Mesodermal cell (in vitro differentiated cells): ENCODE measurements around the gene BLCAP. TPM values are rescaled to one million over a fixed set of nuclear protein-coding genes. Genes with fewer than 3 reads are reported as not detected.
"Not testable (repeated sequence)": the region's sequence is repeated elsewhere in the genome, so short reads cannot be mapped to it uniquely, and the experiment has no call there.

Source experiments
- H3K27ac ChIP-seq: 2 replicates; pipeline ENCODE4 v1.7.0; 2013; ENCODE audit warnings: mild to moderate bottlenecking, low read depth, low read length, moderate library complexity; ENCODE audit not compliant: severe bottlenecking
- H3K36me3 ChIP-seq: 2 replicates; pipeline ENCODE4 v1.7.1; 2013; ENCODE audit warnings: mild to moderate bottlenecking, low read length, moderate library complexity; ENCODE audit not compliant: control insufficient read depth, insufficient read depth
- H3K4me1 ChIP-seq: one replicate; pipeline ENCODE4 v1.7.1; 2013; ENCODE audit warnings: mild to moderate bottlenecking, low read length; ENCODE audit not compliant: insufficient read depth, control insufficient read depth, poor library complexity, severe bottlenecking
- H3K4me3 ChIP-seq: 2 replicates; pipeline ENCODE4 v1.7.0; 2013; ENCODE audit warnings: low read length, control low read depth, mild to moderate bottlenecking; ENCODE audit not compliant: insufficient read depth, poor library complexity, severe bottlenecking; ENCODE audit errors: extremely low read depth
- H3K9me3 ChIP-seq: 2 replicates; pipeline ENCODE4 v1.7.1; 2013; ENCODE audit warnings: mild to moderate bottlenecking, low read length, moderate library complexity; ENCODE audit not compliant: control insufficient read depth
- WGBS, 2 experiments: methylation state at CpG; one replicate each; pipeline ENCODE4 v1.1.5; 2013; ENCODE audit warnings: missing lambda C conversion rate in 2 of 2; ENCODE audit not compliant: insufficient coverage in 2 of 2; 5-methylcytosine and 5-hydroxymethylcytosine counted together
- polyA plus RNA-seq, 2 experiments: library from polyadenylated mRNA; stranded (reverse); fragments of 50-300 nt; gene quantifications; one replicate each; pipeline ENCODE4 v1.2.3, GENCODE V29; 2013

Gene BLCAP
- 52.8 TPM for polyA plus RNA-seq (2013, experiment 1 of 2)
- polyA plus RNA-seq (2013, experiment 2 of 2), result 45.0 TPM

GRCh38 chr20:37527638-37528445 lies at the start of gene BLCAP:
Gene BLCAP, minus strand, starts transcription at chr20:37527876. Its CDS starts 8,702 bp downstream, at chr20:37519174.
- Histone ChIP-seq H3K27ac (peak within 1 kb of the TSS; percentile 99), H3K9me3 (no peaks in the 10 kb centered on the region), H3K4me3 (peak within 1 kb of the TSS; percentile 97), H3K36me3 (peaks cover 28% of the 10 kb centered on the region), H3K4me1 (peaks cover 19% of the 10 kb centered on the region)
- WGBS, 2 experiments, result 0% methylated on average over 54 to 56 of the region's 62 CpGs

GRCh38 chr20:37577436-37577835 lies 49.8 kb upstream of the BLCAP start:
- WGBS, 2 experiments, result 90 to 94% methylated on average over 3 of the region's 4 CpGs
- H3K36me3 ChIP-seq, H3K4me1 ChIP-seq, H3K27ac ChIP-seq, H3K9me3 ChIP-seq, H3K4me3 ChIP-seq: not testable (repeated sequence)

GRCh38 chr20:37576911-37577310 lies 49.2 kb upstream of the BLCAP start:
- no peaks in the 10 kb centered on the region for H3K9me3 ChIP-seq
- no peaks in the 10 kb centered on the region for H3K4me1 ChIP-seq
- WGBS, 2 experiments, result 67 to 88% methylated on average over 1 of the region's 1 CpG
- no peaks in the 10 kb centered on the region for H3K36me3 ChIP-seq
- no peak overlapping the region for H3K27ac ChIP-seq
- H3K4me3 ChIP-seq, result no peak overlapping the region

- no peak overlapping the region for H3K27ac ChIP-seq
- no peaks in the 10 kb centered on the region for H3K4me1 ChIP-seq
- no CpG with 5 or more reads among the region's 1 CpG for WGBS, 2 experiments
- no peaks in the 10 kb centered on the region for H3K36me3 ChIP-seq
- H3K9me3 ChIP-seq, result no peaks in the 10 kb centered on the region
- no peak overlapping the region for H3K4me3 ChIP-seq
Measured at GRCh38 chr20:37575884-37576283, 48.2 kb upstream of the BLCAP start.

GRCh38 chr20:37574199-37574890 lies 46.7 kb upstream of the BLCAP start:
- Histone ChIP-seq H3K4me3 (no peak overlapping the region), H3K4me1 (no peaks in the 10 kb centered on the region), H3K9me3 (no peaks in the 10 kb centered on the region), H3K27ac (no peak overlapping the region), H3K36me3 (no peaks in the 10 kb centered on the region)
- 94 to 100% methylated on average over 1 to 3 of the region's 5 CpGs for WGBS, 2 experiments

GRCh38 chr20:37573626-37574198 lies 46.0 kb upstream of the BLCAP start:
- 63 to 78% methylated on average over 7 to 9 of the region's 9 CpGs for WGBS, 2 experiments
- H3K4me3 ChIP-seq, result no peak overlapping the region
- no peaks in the 10 kb centered on the region for H3K4me1 ChIP-seq
- no peaks in the 10 kb centered on the region for H3K36me3 ChIP-seq
- H3K27ac ChIP-seq, result no peak overlapping the region
- H3K9me3 ChIP-seq, result no peaks in the 10 kb centered on the region

GRCh38 chr20:37571033-37571432 lies 43.4 kb upstream of the BLCAP start:
- no peaks in the 10 kb centered on the region for H3K36me3 ChIP-seq
- 84 to 88% methylated on average over 5 of the region's 6 CpGs for WGBS, 2 experiments
- no peaks in the 10 kb centered on the region for H3K9me3 ChIP-seq
- H3K4me3 ChIP-seq, result no peak overlapping the region
- no peak overlapping the region for H3K27ac ChIP-seq
- H3K4me1 ChIP-seq, result peaks cover 7% of the 10 kb centered on the region

- Histone ChIP-seq H3K36me3 (no peaks in the 10 kb centered on the region), H3K4me1 (peaks cover 10% of the 10 kb centered on the region), H3K4me3 (no peak overlapping the region), H3K9me3 (no peaks in the 10 kb centered on the region), H3K27ac (no peak overlapping the region)
- no CpG with 5 or more reads among the region's 1 CpG for WGBS, 2 experiments
Measured at GRCh38 chr20:37570419-37570818, 42.7 kb upstream of the BLCAP start.

- peaks cover 11% of the 10 kb centered on the region for H3K4me1 ChIP-seq
- no peak overlapping the region for H3K4me3 ChIP-seq
- H3K9me3 ChIP-seq, result no peaks in the 10 kb centered on the region
- no peaks in the 10 kb centered on the region for H3K36me3 ChIP-seq
- 7 to 18% methylated on average over 3 to 5 of the region's 13 CpGs for WGBS, 2 experiments
- no peak overlapping the region for H3K27ac ChIP-seq
Measured at GRCh38 chr20:37567671-37568588, 40.3 kb upstream of the BLCAP start.

- WGBS, 2 experiments, result 29 to 34% methylated on average over 6 of the region's 7 CpGs
- H3K36me3 ChIP-seq, result no peaks in the 10 kb centered on the region
- H3K4me3 ChIP-seq, result no peak overlapping the region
- H3K9me3 ChIP-seq, result no peaks in the 10 kb centered on the region
- no peak overlapping the region for H3K27ac ChIP-seq
- peaks cover 11% of the 10 kb centered on the region for H3K4me1 ChIP-seq
Measured at GRCh38 chr20:37567331-37567665, 39.6 kb upstream of the BLCAP start.
